CD4-positive, alpha-beta T cell (primary cell): ENCODE measurements around the gene MUC21. TPM values are rescaled to one million over a fixed set of nuclear protein-coding genes. Genes with fewer than 3 reads are reported as not detected.

Experiments
- ATAC-seq: fragments of 200-7000 bp; cut with Tn5 transposase; one replicate; pipeline ENCODE4 v1.10.0; 2022; ENCODE audit warnings: mild to moderate bottlenecking; ENCODE audit not compliant: poor library complexity
- CTCF ChIA-PET: fragments of 350-600 bp; sonication (Branson Sonifier 250); formaldehyde crosslinking; loops from one replicate; lab custom pipeline; 2021; ENCODE audit warnings: antibody characterized with exemption, inconsistent platforms; lab: Charles Lee
- POLR2A ChIA-PET: fragments of 350-600 bp; sonication (Branson Sonifier 250); formaldehyde crosslinking; loops from one replicate; lab custom pipeline; 2021; ENCODE audit warnings: antibody characterized with exemption, inconsistent platforms; lab: Charles Lee
- DNase-seq, 14 experiments: peaks; one replicate each; pipeline ENCODE4 v3.0.0-alpha.2; 2013 to 2020; ENCODE audit warnings: mixed read lengths in 2 of 14
- H3K27ac ChIP-seq, 2 donors: one replicate each; pipeline versions ENCODE4 v1.5.1 to v1.7.0; 2013; ENCODE audit warnings: low read length in 2 of 2, low read depth in 1 of 2, mild to moderate bottlenecking in 1 of 2
- H3K27me3 ChIP-seq, 2 experiments: 1 replicate in 1 of 2; 2 replicates in 1 of 2; pipeline versions ENCODE4 v1.6.1 to v1.7.0; 2013; ENCODE audit warnings: low read length in 2 of 2, control low read depth in 1 of 2, mild to moderate bottlenecking in 1 of 2, moderate library complexity in 1 of 2; ENCODE audit not compliant: insufficient read depth in 2 of 2, control insufficient read depth in 1 of 2
- H3K36me3 ChIP-seq: one replicate; pipeline ENCODE4 v1.6.1; 2013; ENCODE audit warnings: low read length, control low read depth; ENCODE audit not compliant: insufficient read depth
- H3K4me1 ChIP-seq: one replicate; pipeline ENCODE4 v1.6.1; 2013; ENCODE audit warnings: low read length, control low read depth; ENCODE audit not compliant: insufficient read depth
- H3K4me3 ChIP-seq: one replicate; pipeline ENCODE4 v1.5.1; 2013; ENCODE audit warnings: mild to moderate bottlenecking, low read length, moderate library complexity
- H3K9me3 ChIP-seq, 2 experiments: 1 replicate in 1 of 2; 2 replicates in 1 of 2; pipeline versions ENCODE4 v1.6.1 to v1.7.0; 2013; ENCODE audit warnings: low read length in 2 of 2, mild to moderate bottlenecking in 2 of 2, control low read depth in 1 of 2, moderate library complexity in 1 of 2; ENCODE audit not compliant: control insufficient read depth in 1 of 2, insufficient read depth in 1 of 2
- H3K27ac Mint-ChIP-seq: one replicate; pipeline ENCODE4 v1.8.0; 2020; ENCODE audit warnings: mixed read lengths
- H3K27me3 Mint-ChIP-seq: one replicate; pipeline ENCODE4 v1.8.0; 2021; ENCODE audit warnings: mixed read lengths
- H3K36me3 Mint-ChIP-seq: one replicate; pipeline ENCODE4 v1.8.0; 2021; ENCODE audit warnings: low read depth, mixed read lengths
- H3K4me1 Mint-ChIP-seq: one replicate; pipeline ENCODE4 v1.8.0; 2021; ENCODE audit warnings: low read depth, mixed read lengths
- H3K4me3 Mint-ChIP-seq: one replicate; pipeline ENCODE4 v1.8.0; 2020; ENCODE audit warnings: mild to moderate bottlenecking, mixed read lengths
- H3K9me3 Mint-ChIP-seq: one replicate; pipeline ENCODE4 v1.8.0; 2020; ENCODE audit warnings: mixed read lengths
- CTCF ChIP-seq: fragments of 200-600 bp; IDR thresholded peaks from one replicate; pipeline ENCODE4 v1.8.0; 2022; ENCODE audit warnings: antibody characterized with exemption, mild to moderate bottlenecking
- intact Hi-C, 2 experiments: fragments of 100-400 bp; cut with DNase I in 1 of 2; cut with micrococcal nuclease in 1 of 2; formaldehyde crosslinking; loops; one replicate each; pipeline versions ENCODE4 v1.15.1 to v1.9.0; 2023 to 2025; cut with DNase I, micrococcal nuclease
- total RNA-seq, 174 experiments: library from RNA in 2 of 174; stranded (reverse) in 2 of 174; gene quantifications; one replicate each; pipeline ENCODE4 v1.2.3 and lab custom pipeline; 2021 to 2026

Gene MUC21
- total RNA-seq, 2 experiments from 2014 or later, result not detected

DNA sequence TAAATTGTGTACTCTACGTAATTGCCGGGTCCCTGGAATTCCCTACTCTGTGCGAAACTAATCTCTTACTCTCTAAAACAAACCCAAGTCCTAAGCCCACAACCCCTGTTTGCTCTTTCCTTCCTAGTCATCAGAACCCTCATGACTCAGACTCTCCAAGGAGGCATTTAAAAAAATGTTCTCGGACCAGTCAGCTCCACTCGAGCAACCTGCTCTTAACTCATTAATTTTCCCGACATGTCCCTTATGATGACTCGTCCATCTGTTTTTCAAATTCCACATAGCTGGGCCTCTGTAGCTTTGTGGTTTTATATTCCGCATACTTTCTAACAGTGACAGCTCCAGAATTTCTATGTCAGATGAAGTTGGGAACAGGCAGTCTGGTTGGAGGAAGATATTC lies 24.2 kb downstream of the MUC21 start:
- Mint-ChIP-seq H3K27me3 (peaks cover 40% of the 10 kb centered on the region), H3K4me3 (no peak overlapping the region), H3K9me3 (no peaks in the 10 kb centered on the region), H3K4me1 (no peaks in the 10 kb centered on the region), H3K27ac (no peak overlapping the region), H3K36me3 (no peaks in the 10 kb centered on the region)
- DNase-seq, result no peak
- Histone ChIP-seq H3K27me3 (peaks cover 0 to 5% of the 10 kb centered on the region in 2 experiments), H3K9me3 (no peaks in the 10 kb centered on the region), H3K27ac (no peak overlapping the region), H3K4me1 (no peaks in the 10 kb centered on the region), H3K36me3 (no peaks in the 10 kb centered on the region), H3K4me3 (no peak overlapping the region)
- ChIA-PET CTCF (no interaction called here), POLR2A (no interaction called here)
- no peak for TF ChIP-seq CTCF
- no peak for ATAC-seq
- intact Hi-C loops, result no loop called here

GRCh38 chr6:31008165-31008564 lies 24.6 kb downstream of the MUC21 start:
- ATAC-seq (no peak), DNase-seq (no peak)
- Mint-ChIP-seq H3K4me3 (no peak overlapping the region), H3K9me3 (no peaks in the 10 kb centered on the region), H3K36me3 (no peaks in the 10 kb centered on the region), H3K27me3 (peaks cover 42% of the 10 kb centered on the region), H3K4me1 (no peaks in the 10 kb centered on the region), H3K27ac (no peak overlapping the region)
- TF ChIP-seq CTCF, result no peak
- Histone ChIP-seq H3K4me1 (no peaks in the 10 kb centered on the region), H3K9me3 (no peaks in the 10 kb centered on the region), H3K4me3 (no peak overlapping the region), H3K27me3 (peaks cover 0 to 5% of the 10 kb centered on the region in 2 experiments), H3K36me3 (no peaks in the 10 kb centered on the region), H3K27ac (no peak overlapping the region)
- ChIA-PET POLR2A (no interaction called here), CTCF (no interaction called here)
- intact Hi-C loops, result no loop called here

DNA sequence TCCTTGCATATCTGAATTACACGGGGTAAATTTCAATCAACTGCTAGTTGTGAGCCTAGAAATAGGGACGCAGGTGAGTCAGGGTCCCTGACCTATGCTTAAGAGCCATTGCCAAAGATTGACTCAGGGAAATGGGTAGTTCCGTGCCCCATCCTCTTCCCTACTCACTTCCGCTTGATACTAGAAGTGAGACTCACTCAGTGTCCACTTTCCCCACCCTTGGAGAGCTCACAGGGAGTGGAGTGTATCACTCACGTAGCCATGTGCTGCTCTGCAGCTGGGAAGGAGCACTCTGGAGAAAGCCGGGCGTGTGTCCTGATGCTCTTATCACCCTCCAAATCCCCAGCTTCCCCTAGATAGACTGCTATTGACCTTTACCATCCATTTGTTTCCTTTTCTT lies 26.2 kb downstream of the MUC21 start:
- H3K9me3 Mint-ChIP-seq, result no peaks in the 10 kb centered on the region
- peaks cover 0 to 5% of the 10 kb centered on the region in 2 experiments for H3K27me3 ChIP-seq
- H3K4me1 ChIP-seq, result no peaks in the 10 kb centered on the region
- no peak overlapping the region for H3K27ac ChIP-seq
- H3K36me3 ChIP-seq, result no peaks in the 10 kb centered on the region
- H3K4me1 Mint-ChIP-seq, result no peaks in the 10 kb centered on the region
- peaks cover 46% of the 10 kb centered on the region for H3K27me3 Mint-ChIP-seq
- intact Hi-C loops, result no loop called here
- no peaks in the 10 kb centered on the region for H3K36me3 Mint-ChIP-seq
- ATAC-seq (no peak), DNase-seq (no peak)
- H3K9me3 ChIP-seq, result no peaks in the 10 kb centered on the region
- TF ChIP-seq CTCF, result no peak
- POLR2A ChIA-PET, result no interaction called here
- no peak overlapping the region for H3K27ac Mint-ChIP-seq
- no peak overlapping the region for H3K4me3 ChIP-seq
- no peak overlapping the region for H3K4me3 Mint-ChIP-seq
- CTCF ChIA-PET, result no interaction called here
